ENCODE results near the gene ANKRD31. TPM values are rescaled to one million over a fixed set of nuclear protein-coding genes. Genes with fewer than 3 reads are reported as not detected.

The ANKRD31 gene
- polyA plus RNA-seq, 4 donors, result 0.47 to 0.66 (median 0.59) TPM

DNA sequence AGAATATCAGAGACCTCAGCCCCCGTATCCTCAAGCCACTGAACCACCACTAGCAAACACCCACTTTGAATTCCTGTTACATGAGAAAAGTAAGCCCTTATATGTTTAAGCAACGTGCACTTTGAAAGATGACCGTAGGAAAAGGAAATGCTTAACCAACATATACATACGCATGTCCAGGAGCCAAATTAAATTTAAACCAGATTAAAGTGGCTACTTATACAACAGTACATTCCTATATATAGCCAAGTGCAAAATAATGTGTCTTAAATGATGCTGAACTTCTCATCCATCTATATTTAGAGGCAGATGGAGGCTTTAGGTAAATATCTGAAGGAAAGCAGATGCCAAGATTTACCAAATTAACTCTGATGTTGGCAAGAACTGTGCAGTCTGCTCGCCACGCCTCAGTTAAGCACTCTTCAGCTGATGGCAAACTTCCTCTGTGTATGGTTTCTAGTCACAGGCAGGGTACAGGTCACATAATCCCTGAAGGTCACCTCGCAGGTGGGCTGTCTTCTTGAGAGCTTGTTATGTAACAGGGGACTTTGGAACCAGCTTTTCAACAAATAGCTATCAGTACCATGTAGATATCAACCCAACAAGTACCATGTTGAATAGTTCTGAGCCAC lies 192.9 kb downstream of the ANKRD31 start:
- no peak for DNase-seq (ENCODE audit: low read depth in 4 of 4, low spot score in 2 of 4)

- DNase-seq (ENCODE audit: low read depth in 4 of 4, low spot score in 2 of 4), result no peak
Measured at GRCh38 chr5:75042522-75042921, 194.2 kb downstream of the ANKRD31 start.

GRCh38 chr5:75040973-75041372 lies 195.7 kb downstream of the ANKRD31 start:
- DNase-seq (ENCODE audit: low read depth in 4 of 4, low spot score in 2 of 4), result no peak

GRCh38 chr5:75037106-75037505 lies 199.6 kb downstream of the ANKRD31 start:
- no peak for DNase-seq (ENCODE audit: low read depth in 4 of 4, low spot score in 2 of 4)

DNA sequence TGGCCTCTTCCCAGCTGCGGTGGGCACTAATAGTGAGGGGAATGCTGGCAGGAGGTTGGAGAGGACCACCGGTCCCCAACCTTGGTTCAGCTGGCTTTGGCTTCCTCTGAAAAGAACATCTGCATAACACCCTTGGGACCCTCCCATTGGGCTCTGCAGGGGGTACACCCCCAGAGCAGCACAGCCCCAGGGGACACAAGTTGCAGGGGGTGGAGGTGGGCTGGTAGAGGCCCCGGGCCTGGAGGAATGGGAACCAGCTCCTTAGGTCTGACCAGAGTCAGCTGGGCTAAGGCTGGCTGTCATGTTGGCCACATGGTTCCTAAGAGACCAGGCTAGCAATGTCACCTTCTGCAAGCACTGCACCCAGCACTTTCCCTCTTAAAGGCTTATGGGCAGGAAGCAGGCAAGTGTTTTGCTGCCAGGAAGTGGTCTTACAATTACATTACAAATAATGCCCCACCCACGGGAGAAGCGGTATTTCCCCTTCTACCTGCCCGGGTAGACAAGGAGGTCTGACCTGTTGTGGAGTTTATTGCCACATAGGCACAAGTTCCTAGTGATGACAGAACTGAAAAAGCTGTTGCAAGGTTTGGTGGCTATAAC lies 202.4 kb downstream of the ANKRD31 start:
- DNase-seq (ENCODE audit: low read depth in 4 of 4, low spot score in 2 of 4), result no peak

DNA sequence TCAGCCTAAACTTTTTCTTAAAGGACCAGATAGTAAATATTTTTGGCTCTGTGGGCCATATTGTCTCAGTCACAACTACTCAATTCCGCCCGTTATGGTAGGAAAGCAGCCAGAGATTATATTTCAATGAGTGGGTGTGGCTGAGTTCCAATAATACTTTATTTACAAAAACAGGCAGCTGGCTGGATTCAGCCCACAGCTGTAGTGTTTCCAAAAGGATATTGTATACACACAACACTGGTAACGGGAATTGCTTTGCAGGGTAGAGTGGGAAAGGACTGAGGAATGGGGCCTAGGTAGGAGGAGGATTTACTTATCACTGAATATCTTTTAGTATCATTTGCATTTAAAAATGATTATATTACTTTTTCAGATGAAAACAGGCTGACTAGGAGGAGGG lies 205.3 kb downstream of the ANKRD31 start:
- no peak for DNase-seq (ENCODE audit: low read depth in 4 of 4, low spot score in 2 of 4)

DNA sequence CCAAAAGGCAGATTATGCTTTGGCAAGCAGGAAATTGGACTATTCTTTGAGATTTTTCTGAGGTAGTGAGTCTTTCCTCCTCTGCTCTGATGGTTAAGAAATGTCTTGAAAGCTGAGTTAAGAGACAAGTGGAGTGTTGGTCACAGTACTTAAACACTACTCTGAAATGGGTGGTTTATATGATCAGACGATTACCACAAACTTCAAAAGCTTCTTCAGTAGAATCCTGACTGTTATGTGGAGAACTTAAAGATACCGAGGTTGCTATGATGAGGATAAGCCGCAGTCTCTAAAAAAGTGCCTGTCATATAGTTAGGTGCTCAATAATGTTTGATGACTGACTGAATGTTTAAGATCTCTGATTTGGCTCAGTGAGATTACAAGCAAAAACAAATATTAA lies 208.6 kb downstream of the ANKRD31 start:
- no peak for DNase-seq (ENCODE audit: low read depth in 4 of 4, low spot score in 2 of 4)

GRCh38 chr5:75023368-75024159 lies 213.1 kb downstream of the ANKRD31 start:
- no peak for DNase-seq (ENCODE audit: low read depth in 4 of 4, low spot score in 2 of 4)

DNA sequence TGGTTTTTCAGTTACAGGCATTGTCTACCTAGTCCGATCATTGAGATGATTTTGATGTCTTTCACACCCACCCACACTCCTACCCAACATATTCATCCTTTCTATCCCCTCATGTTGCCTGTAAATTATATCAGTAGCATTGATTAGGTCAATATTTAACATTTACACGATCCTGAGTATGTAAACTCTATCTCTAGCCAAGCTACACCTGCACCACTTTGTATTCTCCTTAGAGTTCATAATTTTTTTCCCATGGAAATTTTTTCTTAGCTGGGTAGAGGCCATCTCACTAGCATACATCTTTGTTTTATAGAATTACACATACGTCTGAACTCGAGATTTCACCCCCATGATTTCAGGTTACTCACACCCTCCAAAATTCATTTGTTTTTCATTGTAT lies 214.9 kb downstream of the ANKRD31 start:
- DNase-seq (ENCODE audit: low read depth in 4 of 4, low spot score in 2 of 4), result no peak

GRCh38 chr5:75021219-75021618 lies 215.5 kb downstream of the ANKRD31 start:
- DNase-seq (ENCODE audit: low read depth in 4 of 4, low spot score in 2 of 4), result no peak

- no peak for DNase-seq (ENCODE audit: low read depth in 4 of 4, low spot score in 2 of 4)
Measured at GRCh38 chr5:75020016-75020656, 216.5 kb downstream of the ANKRD31 start.

DNA sequence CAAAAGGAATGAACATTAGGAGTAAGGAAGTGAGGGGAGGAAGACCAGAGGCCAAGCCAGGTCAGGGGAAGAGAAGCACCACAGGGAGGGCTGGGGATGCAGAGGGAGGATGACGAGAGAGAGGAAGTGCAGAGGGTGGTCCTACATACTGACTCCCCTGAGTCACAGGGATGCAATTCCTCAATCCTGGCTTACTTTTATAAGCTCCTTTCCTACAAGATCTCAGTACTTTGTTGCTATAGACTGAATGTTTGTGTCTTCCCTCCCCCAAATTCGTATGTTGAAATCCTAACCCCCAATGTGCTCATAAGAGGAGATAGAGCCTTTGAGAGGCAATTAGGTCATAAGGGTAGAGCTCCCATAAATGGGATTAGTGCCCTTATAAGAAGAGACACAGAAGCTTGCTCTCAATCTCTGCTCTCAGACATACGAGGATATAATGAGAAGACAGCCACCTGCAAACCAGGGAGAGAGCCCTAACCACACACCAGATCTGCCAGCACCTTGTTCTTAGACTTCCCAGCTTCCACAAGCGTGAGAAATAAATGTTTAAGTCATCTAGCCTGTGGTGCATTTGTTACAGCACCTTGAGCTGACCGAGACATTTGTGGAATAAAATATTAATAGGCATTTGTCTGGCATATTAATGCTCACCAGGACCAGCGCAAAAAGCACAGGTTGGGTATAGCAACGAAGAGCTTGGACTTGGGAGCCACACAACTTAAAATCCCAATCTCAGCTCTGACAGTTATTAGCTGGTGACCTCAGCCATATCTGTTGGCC lies 217.7 kb downstream of the ANKRD31 start:
- DNase-seq (ENCODE audit: low read depth in 4 of 4, low spot score in 2 of 4), result no peak

Other genes with a start within 250 kb of the ANKRD31 start
- 10 to 100 TPM; 12.6 to 18.3 (median 14.3) TPM for gene GCNT4, start 184.3 kb downstream of the ANKRD31 start, polyA plus RNA-seq (ENCODE audit: insufficient read length in 4 of 4)
- gene HMGCR, start 100.3 kb upstream of the ANKRD31 start, polyA plus RNA-seq (ENCODE audit: insufficient read length in 4 of 4), result 10 to 100 TPM; 77.1 to 79.4 (median 77.9) TPM